Fibroblast of gingiva (primary cell): Measurements from ENCODE around the gene TTC23.
"Not testable (repeated sequence)": the region's sequence is repeated elsewhere in the genome, so short reads cannot be mapped to it uniquely, and the experiment has no call there.

Source experiments
- DNase-seq: peaks from one replicate; pipeline ENCODE4 v3.0.0-alpha.2; 2011; ENCODE audit warnings: low read depth

TTC23 gene

GRCh38 chr15:99192181-99192580, 57.2 kb downstream of the TTC23 start:
- not testable (repeated sequence) for DNase-seq

GRCh38 chr15:99187936-99188335, 61.4 kb downstream of the TTC23 start:
- no peak for DNase-seq

GRCh38 chr15:99185414-99186130, 63.8 kb downstream of the TTC23 start:
- no peak for DNase-seq

- DNase-seq = no peak
Measured at GRCh38 chr15:99182791-99183190, 66.6 kb downstream of the TTC23 start.

- DNase-seq = peak; percentile 89
Measured at GRCh38 chr15:99181545-99181971, 67.8 kb downstream of the TTC23 start.

- DNase-seq = no peak
Measured at GRCh38 chr15:99180964-99181306, 68.4 kb downstream of the TTC23 start.

GRCh38 chr15:99180086-99180963, 69.1 kb downstream of the TTC23 start:
- DNase-seq = no peak

- no peak for DNase-seq
Measured at GRCh38 chr15:99177679-99178078, 71.7 kb downstream of the TTC23 start.

- no peak for DNase-seq
Measured at GRCh38 chr15:99176757-99177156, 72.6 kb downstream of the TTC23 start.

- no peak for DNase-seq
Measured at GRCh38 chr15:99174567-99175395, 74.6 kb downstream of the TTC23 start.

- DNase-seq = no peak
Measured at GRCh38 chr15:99172989-99173388, 76.4 kb downstream of the TTC23 start.

GRCh38 chr15:99172171-99172570, 77.2 kb downstream of the TTC23 start:
- no peak for DNase-seq

GRCh38 chr15:99170476-99171065, 78.8 kb downstream of the TTC23 start:
- DNase-seq = no peak

GRCh38 chr15:99169769-99170311, 79.5 kb downstream of the TTC23 start:
- peak; percentile 41 for DNase-seq

- DNase-seq = no peak
Measured at GRCh38 chr15:99168601-99169580, 80.5 kb downstream of the TTC23 start.

GRCh38 chr15:99167640-99168039, 81.7 kb downstream of the TTC23 start:
- no peak for DNase-seq

GRCh38 chr15:99167201-99167600, 82.2 kb downstream of the TTC23 start:
- no peak for DNase-seq

GRCh38 chr15:99165956-99166689, 83.3 kb downstream of the TTC23 start:
- DNase-seq = no peak

- no peak for DNase-seq
Measured at GRCh38 chr15:99165020-99165790, 84.2 kb downstream of the TTC23 start.
